HEK293 (cell line): Measurements from ENCODE around the gene IGFBP5.

ENCODE experiments used
- BCL11A ChIP-seq: fragments of 450-650 bp; formaldehyde crosslinking; IDR thresholded peaks from 2 replicates; pipeline ENCODE4 v1.5.1; 2016; ENCODE audit warnings: low read depth, missing biosample characterization, missing genetic modification characterization
- ZBTB21 ChIP-seq: fragments of 450-650 bp; formaldehyde crosslinking; IDR thresholded peaks from 2 replicates; pipeline ENCODE4 v1.5.1; 2017; ENCODE audit warnings: missing biosample characterization, missing genetic modification characterization
- ZNF16 ChIP-seq: fragments of 450-650 bp; formaldehyde crosslinking; IDR thresholded peaks from 2 replicates; pipeline ENCODE4 v1.5.1; 2016; ENCODE audit warnings: low read depth, missing biosample characterization, missing genetic modification characterization
- ZNF549 ChIP-seq: fragments of 450-650 bp; IDR thresholded peaks from 2 replicates; pipeline ENCODE4 v1.5.1; 2018; ENCODE audit warnings: missing biosample characterization, missing genetic modification characterization, mild to moderate bottlenecking, inconsistent platforms, moderate library complexity
- ZNF747 ChIP-seq: fragments of 450-650 bp; formaldehyde crosslinking; IDR thresholded peaks from 2 replicates; pipeline ENCODE4 v1.5.1; 2016; ENCODE audit warnings: missing biosample characterization, missing genetic modification characterization
- ZNF792 ChIP-seq: fragments of 450-650 bp; formaldehyde crosslinking; IDR thresholded peaks from 2 replicates; pipeline ENCODE4 v1.5.1; 2016; ENCODE audit warnings: missing biosample characterization, missing genetic modification characterization
- ZNF830 ChIP-seq: fragments of 450-650 bp; IDR thresholded peaks from 2 replicates; pipeline ENCODE4 v1.5.0; 2018; ENCODE audit warnings: missing biosample characterization, missing genetic modification characterization, low read depth, mild to moderate bottlenecking, moderate library complexity
- ZSCAN16 ChIP-seq: fragments of 450-650 bp; formaldehyde crosslinking; IDR thresholded peaks from 2 replicates; pipeline ENCODE4 v1.5.1; 2016; ENCODE audit warnings: missing biosample characterization, missing genetic modification characterization
- ZSCAN23 ChIP-seq: fragments of 450-650 bp; formaldehyde crosslinking; IDR thresholded peaks from 2 replicates; pipeline ENCODE4 v1.5.1; 2016; ENCODE audit warnings: missing biosample characterization, missing genetic modification characterization
- TF ChIP-seq, protein P1 (sequence below): fragments of 450-650 bp; formaldehyde crosslinking; IDR thresholded peaks from 2 replicates; pipeline ENCODE4 v1.5.1; 2016; ENCODE audit warnings: missing biosample characterization, missing genetic modification characterization
- TF ChIP-seq, protein P2 (sequence below): fragments of 450-650 bp; formaldehyde crosslinking; IDR thresholded peaks from 2 replicates; pipeline ENCODE4 v1.5.1; 2016; ENCODE audit warnings: missing biosample characterization, missing genetic modification characterization
- TF ChIP-seq, protein P3 (sequence below): fragments of 450-650 bp; IDR thresholded peaks from 2 replicates; pipeline ENCODE4 v1.5.1; 2018; ENCODE audit warnings: missing biosample characterization, mild to moderate bottlenecking, missing genetic modification characterization
- TF ChIP-seq, protein P4 (sequence below): fragments of 450-650 bp; formaldehyde crosslinking; IDR thresholded peaks from 2 replicates; pipeline ENCODE4 v1.5.1; 2016; ENCODE audit warnings: missing biosample characterization, missing genetic modification characterization
- TF ChIP-seq, protein P5 (sequence below): fragments of 450-650 bp; formaldehyde crosslinking; IDR thresholded peaks from 2 replicates; pipeline ENCODE4 v1.5.1; 2017; ENCODE audit warnings: missing biosample characterization, missing genetic modification characterization

DNA sequence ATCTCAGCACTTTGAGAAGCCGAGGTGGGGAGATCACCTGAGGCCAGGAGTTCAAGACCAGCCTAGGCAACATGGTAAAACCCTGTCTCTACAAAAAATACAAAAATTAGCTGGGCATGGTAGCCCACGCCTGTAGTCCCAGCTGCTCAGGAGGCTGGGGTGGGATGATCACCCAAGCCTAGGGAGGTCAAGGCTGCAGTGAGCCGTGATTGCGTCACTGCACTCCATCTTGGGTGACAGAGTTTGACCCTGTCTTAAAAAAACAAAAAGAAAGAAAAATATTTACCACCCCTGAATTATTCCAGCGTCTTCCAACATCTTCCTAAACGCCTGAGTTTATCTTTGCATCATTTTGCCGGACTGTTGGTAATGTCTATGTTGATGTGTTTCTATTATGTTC lies 6.2 kb upstream of the IGFBP5 start:
- TF ChIP-seq ZNF792 (tag by site-specific recombination), result no peak
- TF ChIP-seq ZSCAN16 (tag by site-specific recombination), result no peak
- TF ChIP-seq, protein P1, sequence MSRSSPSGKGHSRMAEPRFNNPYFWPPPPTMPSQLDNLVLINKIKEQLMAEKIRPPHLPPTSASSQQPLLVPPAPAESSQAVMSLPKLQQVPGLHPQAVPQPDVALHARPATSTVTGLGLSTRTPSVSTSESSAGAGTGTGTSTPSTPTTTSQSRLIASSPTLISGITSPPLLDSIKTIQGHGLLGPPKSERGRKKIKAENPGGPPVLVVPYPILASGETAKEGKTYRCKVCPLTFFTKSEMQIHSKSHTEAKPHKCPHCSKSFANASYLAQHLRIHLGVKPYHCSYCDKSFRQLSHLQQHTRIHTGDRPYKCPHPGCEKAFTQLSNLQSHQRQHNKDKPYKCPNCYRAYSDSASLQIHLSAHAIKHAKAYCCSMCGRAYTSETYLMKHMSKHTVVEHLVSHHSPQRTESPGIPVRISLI (tag by site-specific recombination), result no peak
- TF ChIP-seq, protein P2, sequence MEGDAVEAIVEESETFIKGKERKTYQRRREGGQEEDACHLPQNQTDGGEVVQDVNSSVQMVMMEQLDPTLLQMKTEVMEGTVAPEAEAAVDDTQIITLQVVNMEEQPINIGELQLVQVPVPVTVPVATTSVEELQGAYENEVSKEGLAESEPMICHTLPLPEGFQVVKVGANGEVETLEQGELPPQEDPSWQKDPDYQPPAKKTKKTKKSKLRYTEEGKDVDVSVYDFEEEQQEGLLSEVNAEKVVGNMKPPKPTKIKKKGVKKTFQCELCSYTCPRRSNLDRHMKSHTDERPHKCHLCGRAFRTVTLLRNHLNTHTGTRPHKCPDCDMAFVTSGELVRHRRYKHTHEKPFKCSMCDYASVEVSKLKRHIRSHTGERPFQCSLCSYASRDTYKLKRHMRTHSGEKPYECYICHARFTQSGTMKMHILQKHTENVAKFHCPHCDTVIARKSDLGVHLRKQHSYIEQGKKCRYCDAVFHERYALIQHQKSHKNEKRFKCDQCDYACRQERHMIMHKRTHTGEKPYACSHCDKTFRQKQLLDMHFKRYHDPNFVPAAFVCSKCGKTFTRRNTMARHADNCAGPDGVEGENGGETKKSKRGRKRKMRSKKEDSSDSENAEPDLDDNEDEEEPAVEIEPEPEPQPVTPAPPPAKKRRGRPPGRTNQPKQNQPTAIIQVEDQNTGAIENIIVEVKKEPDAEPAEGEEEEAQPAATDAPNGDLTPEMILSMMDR, result no peak
- no peak for TF ChIP-seq ZNF830 (tag by site-specific recombination)
- TF ChIP-seq, protein P3, sequence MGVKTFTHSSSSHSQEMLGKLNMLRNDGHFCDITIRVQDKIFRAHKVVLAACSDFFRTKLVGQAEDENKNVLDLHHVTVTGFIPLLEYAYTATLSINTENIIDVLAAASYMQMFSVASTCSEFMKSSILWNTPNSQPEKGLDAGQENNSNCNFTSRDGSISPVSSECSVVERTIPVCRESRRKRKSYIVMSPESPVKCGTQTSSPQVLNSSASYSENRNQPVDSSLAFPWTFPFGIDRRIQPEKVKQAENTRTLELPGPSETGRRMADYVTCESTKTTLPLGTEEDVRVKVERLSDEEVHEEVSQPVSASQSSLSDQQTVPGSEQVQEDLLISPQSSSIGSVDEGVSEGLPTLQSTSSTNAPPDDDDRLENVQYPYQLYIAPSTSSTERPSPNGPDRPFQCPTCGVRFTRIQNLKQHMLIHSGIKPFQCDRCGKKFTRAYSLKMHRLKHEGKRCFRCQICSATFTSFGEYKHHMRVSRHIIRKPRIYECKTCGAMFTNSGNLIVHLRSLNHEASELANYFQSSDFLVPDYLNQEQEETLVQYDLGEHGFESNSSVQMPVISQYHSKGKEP, result no peak
- TF ChIP-seq, protein P4, sequence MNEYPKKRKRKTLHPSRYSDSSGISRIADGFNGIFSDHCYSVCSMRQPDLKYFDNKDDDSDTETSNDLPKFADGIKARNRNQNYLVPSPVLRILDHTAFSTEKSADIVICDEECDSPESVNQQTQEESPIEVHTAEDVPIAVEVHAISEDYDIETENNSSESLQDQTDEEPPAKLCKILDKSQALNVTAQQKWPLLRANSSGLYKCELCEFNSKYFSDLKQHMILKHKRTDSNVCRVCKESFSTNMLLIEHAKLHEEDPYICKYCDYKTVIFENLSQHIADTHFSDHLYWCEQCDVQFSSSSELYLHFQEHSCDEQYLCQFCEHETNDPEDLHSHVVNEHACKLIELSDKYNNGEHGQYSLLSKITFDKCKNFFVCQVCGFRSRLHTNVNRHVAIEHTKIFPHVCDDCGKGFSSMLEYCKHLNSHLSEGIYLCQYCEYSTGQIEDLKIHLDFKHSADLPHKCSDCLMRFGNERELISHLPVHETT, result no peak
- TF ChIP-seq ZNF549 (tag by site-specific recombination), result no peak
- TF ChIP-seq ZBTB21 (tag by site-specific recombination), result no peak
- TF ChIP-seq BCL11A (tag by site-specific recombination), result no peak
- no peak for TF ChIP-seq ZSCAN23 (tag by site-specific recombination)
- TF ChIP-seq, protein P5, sequence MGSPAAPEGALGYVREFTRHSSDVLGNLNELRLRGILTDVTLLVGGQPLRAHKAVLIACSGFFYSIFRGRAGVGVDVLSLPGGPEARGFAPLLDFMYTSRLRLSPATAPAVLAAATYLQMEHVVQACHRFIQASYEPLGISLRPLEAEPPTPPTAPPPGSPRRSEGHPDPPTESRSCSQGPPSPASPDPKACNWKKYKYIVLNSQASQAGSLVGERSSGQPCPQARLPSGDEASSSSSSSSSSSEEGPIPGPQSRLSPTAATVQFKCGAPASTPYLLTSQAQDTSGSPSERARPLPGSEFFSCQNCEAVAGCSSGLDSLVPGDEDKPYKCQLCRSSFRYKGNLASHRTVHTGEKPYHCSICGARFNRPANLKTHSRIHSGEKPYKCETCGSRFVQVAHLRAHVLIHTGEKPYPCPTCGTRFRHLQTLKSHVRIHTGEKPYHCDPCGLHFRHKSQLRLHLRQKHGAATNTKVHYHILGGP, result no peak
- no peak for TF ChIP-seq ZNF747 (tag by site-specific recombination)
- no peak for TF ChIP-seq ZNF16 (tag by site-specific recombination)
